ENCODE measurements around the gene YBX3. TPM values are rescaled to one million over a fixed set of nuclear protein-coding genes. Genes with fewer than 3 reads are reported as not detected.
A peak's percentile ranks its signal among the peaks of the same experiment; 100 is the strongest.
"Not testable (repeated sequence)": the region's sequence is repeated elsewhere in the genome, so short reads cannot be mapped to it uniquely, and the experiment has no call there.

Gene YBX3
- polyA plus RNA-seq, 1 donor (not counting 4 experiments of a cell fraction or from before 2014, with no cell fraction given): 170 TPM

DNA sequence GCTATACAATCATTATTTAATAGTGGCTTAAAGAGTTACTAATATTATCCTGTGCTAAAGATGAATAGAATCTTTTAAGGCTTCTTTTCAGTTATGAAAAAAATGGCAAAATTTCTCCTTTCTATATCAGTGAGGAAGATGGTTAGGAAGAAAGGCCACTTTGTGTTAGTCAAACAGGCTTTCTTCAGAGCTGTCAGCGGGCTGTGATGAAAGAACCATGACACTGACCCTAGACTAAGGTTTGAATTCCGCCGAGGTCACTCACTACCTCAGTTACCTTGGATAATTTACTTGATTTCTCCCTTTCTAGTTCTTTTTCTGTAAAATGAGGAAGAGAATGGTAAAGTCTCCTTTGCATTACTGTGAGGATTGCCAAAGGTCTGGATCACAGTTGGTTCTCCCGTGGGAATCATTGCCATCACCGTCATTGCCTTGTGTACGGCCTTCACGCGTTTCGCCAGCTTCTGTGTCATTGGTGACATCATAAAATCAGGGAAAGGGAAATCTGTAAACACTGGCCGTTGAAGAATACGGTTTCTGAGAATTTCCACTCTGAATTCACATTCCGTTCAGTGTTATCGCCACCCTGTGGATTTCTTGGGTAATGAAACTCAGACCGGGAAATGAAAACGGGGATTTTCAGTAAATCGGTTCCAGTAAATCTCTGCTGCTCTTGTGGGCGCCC lies 26.7 kb upstream of the YBX3 start:
- no peaks in the 10 kb centered on the region for H3K9me3 ChIP-seq (ENCODE audit: control insufficient read depth, low read depth, low read length)
- peak overlapping the region; percentile 63 for H3K9ac ChIP-seq (ENCODE audit: control insufficient read depth, extremely low read depth, insufficient read depth, low read length)
- H3K9me1 ChIP-seq (ENCODE audit: control insufficient read depth, extremely low read depth, insufficient read depth, low read length): no peaks in the 10 kb centered on the region
- dilution Hi-C loops (cut with MboI; ENCODE audit: extremely low pct_ligation_motif_present, low sequenced_read_pairs): no loop called here
- DNase-seq (ENCODE audit: low read depth, low spot score) (no peak), FAIRE-seq (peak; percentile 74)
- H3K4me3 ChIP-seq (ENCODE audit: control insufficient read depth in 2 of 3, extremely low read depth in 1 of 3, insufficient read depth in 2 of 3, low read depth in 1 of 3, low read length in 3 of 3): peak overlapping the region in 2 of 3 experiments; percentile 0 to 29
- peak overlapping the region; percentile 78 for H2AFZ ChIP-seq (ENCODE audit: control insufficient read depth, low read length)
- no peaks in the 10 kb centered on the region for H3K79me2 ChIP-seq (ENCODE audit: control insufficient read depth, insufficient read depth, low read length)
- TF ChIP-seq EZH2 (IDR thresholded peaks at IDR 0.05; ENCODE audit: low read length): no peak
- TF ChIP-seq, protein P1, sequence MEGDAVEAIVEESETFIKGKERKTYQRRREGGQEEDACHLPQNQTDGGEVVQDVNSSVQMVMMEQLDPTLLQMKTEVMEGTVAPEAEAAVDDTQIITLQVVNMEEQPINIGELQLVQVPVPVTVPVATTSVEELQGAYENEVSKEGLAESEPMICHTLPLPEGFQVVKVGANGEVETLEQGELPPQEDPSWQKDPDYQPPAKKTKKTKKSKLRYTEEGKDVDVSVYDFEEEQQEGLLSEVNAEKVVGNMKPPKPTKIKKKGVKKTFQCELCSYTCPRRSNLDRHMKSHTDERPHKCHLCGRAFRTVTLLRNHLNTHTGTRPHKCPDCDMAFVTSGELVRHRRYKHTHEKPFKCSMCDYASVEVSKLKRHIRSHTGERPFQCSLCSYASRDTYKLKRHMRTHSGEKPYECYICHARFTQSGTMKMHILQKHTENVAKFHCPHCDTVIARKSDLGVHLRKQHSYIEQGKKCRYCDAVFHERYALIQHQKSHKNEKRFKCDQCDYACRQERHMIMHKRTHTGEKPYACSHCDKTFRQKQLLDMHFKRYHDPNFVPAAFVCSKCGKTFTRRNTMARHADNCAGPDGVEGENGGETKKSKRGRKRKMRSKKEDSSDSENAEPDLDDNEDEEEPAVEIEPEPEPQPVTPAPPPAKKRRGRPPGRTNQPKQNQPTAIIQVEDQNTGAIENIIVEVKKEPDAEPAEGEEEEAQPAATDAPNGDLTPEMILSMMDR (optimal IDR thresholded peaks at IDR 0.05 in 1 of 3, IDR thresholded peaks at IDR 0.05 in 1 of 3, conservative IDR thresholded peaks at IDR 0.05 in 1 of 3; ENCODE audit: extremely low read depth in 1 of 3, insufficient read depth in 2 of 3, low read length in 3 of 3): peak; percentile 77 to 98 (median 80)
- H4K20me1 ChIP-seq (ENCODE audit: control insufficient read depth, extremely low read depth, insufficient read depth, low read length): no peaks in the 10 kb centered on the region
- H3K4me2 ChIP-seq (ENCODE audit: control insufficient read depth, extremely low read depth, insufficient read depth, low read depth, low read length): peak overlapping the region; percentile 70
- H3K27me3 ChIP-seq (ENCODE audit: control insufficient read depth, extremely low read depth, insufficient read depth, low read length): no peaks in the 10 kb centered on the region
- peaks cover 8% of the 10 kb centered on the region for H3K4me1 ChIP-seq (ENCODE audit: control insufficient read depth, extremely low read depth, insufficient read depth, low read length)
- H3K36me3 ChIP-seq (ENCODE audit: control insufficient read depth in 2 of 2, extremely low read depth in 1 of 2, insufficient read depth in 2 of 2, low read length in 2 of 2): no peaks in the 10 kb centered on the region
- peak overlapping the region; percentile 40 for H3K27ac ChIP-seq (ENCODE audit: control insufficient read depth, insufficient read depth, low read length)

- no peak for FAIRE-seq
- Histone ChIP-seq H3K4me2 (ENCODE audit: control insufficient read depth, extremely low read depth, insufficient read depth, low read depth, low read length) (no peak overlapping the region), H3K9me1 (ENCODE audit: control insufficient read depth, extremely low read depth, insufficient read depth, low read length) (no peaks in the 10 kb centered on the region), H3K27me3 (ENCODE audit: control insufficient read depth, extremely low read depth, insufficient read depth, low read length) (no peaks in the 10 kb centered on the region), H3K4me3 (ENCODE audit: control insufficient read depth in 2 of 3, extremely low read depth in 1 of 3, insufficient read depth in 2 of 3, low read depth in 1 of 3, low read length in 3 of 3) (no peak overlapping the region), H3K36me3 (ENCODE audit: control insufficient read depth in 2 of 2, extremely low read depth in 1 of 2, insufficient read depth in 2 of 2, low read length in 2 of 2) (no peaks in the 10 kb centered on the region), H3K27ac (ENCODE audit: control insufficient read depth, insufficient read depth, low read length) (no peak overlapping the region), H2AFZ (ENCODE audit: control insufficient read depth, low read length) (no peak overlapping the region), H3K4me1 (ENCODE audit: control insufficient read depth, extremely low read depth, insufficient read depth, low read length) (peaks cover 4% of the 10 kb centered on the region), H3K9ac (ENCODE audit: control insufficient read depth, extremely low read depth, insufficient read depth, low read length) (no peak overlapping the region), H3K9me3 (ENCODE audit: control insufficient read depth, low read depth, low read length) (no peaks in the 10 kb centered on the region), H4K20me1 (ENCODE audit: control insufficient read depth, extremely low read depth, insufficient read depth, low read length) (no peaks in the 10 kb centered on the region), H3K79me2 (ENCODE audit: control insufficient read depth, insufficient read depth, low read length) (no peaks in the 10 kb centered on the region)
- TF ChIP-seq, protein P1 (optimal IDR thresholded peaks at IDR 0.05 in 1 of 3, IDR thresholded peaks at IDR 0.05 in 1 of 3, conservative IDR thresholded peaks at IDR 0.05 in 1 of 3; ENCODE audit: extremely low read depth in 1 of 3, insufficient read depth in 2 of 3, low read length in 3 of 3): no peak
- no peak for TF ChIP-seq EZH2 (IDR thresholded peaks at IDR 0.05; ENCODE audit: low read length)
- dilution Hi-C loops (cut with MboI; ENCODE audit: extremely low pct_ligation_motif_present, low sequenced_read_pairs): no loop called here
- DNase-seq (ENCODE audit: low read depth, low spot score): no peak
Observed at GRCh38 chr12:10747730-10748129, 24.6 kb upstream of the YBX3 start.

DNA sequence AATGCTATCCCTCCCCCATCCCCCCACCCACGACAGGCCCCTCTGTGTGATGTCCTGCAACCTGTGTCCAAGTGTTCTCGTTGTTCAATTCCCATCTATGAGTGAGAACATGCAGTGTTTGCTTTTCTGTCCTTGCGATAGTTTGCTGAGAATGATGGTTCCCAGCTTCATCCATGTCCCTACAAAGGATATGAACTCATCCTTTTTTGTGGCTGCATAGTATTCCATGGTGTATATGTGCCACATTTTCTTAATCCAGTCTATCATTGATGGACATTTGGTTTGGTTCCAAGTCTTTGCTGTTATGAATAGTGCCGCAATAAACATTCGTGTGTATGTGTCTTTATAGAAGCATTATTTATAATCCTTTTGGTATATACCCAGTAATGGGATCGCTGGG lies 20.3 kb upstream of the YBX3 start:
- not testable (repeated sequence) for FAIRE-seq

More for the DNA sequence above, 20.3 kb upstream of the YBX3 start:
- H3K79me2 ChIP-seq (ENCODE audit: control insufficient read depth, insufficient read depth, low read length); H3K9ac ChIP-seq (ENCODE audit: control insufficient read depth, extremely low read depth, insufficient read depth, low read length); H4K20me1 ChIP-seq (ENCODE audit: control insufficient read depth, extremely low read depth, insufficient read depth, low read length); H3K4me3 ChIP-seq (ENCODE audit: control insufficient read depth in 2 of 3, extremely low read depth in 1 of 3, insufficient read depth in 2 of 3, low read depth in 1 of 3, low read length in 3 of 3); H3K9me1 ChIP-seq (ENCODE audit: control insufficient read depth, extremely low read depth, insufficient read depth, low read length); H3K27me3 ChIP-seq (ENCODE audit: control insufficient read depth, extremely low read depth, insufficient read depth, low read length); DNase-seq (ENCODE audit: low read depth, low spot score); H3K9me3 ChIP-seq (ENCODE audit: control insufficient read depth, low read depth, low read length); H3K27ac ChIP-seq (ENCODE audit: control insufficient read depth, insufficient read depth, low read length); H3K4me2 ChIP-seq (ENCODE audit: control insufficient read depth, extremely low read depth, insufficient read depth, low read depth, low read length); H3K4me1 ChIP-seq (ENCODE audit: control insufficient read depth, extremely low read depth, insufficient read depth, low read length); H3K36me3 ChIP-seq (ENCODE audit: control insufficient read depth in 2 of 2, extremely low read depth in 1 of 2, insufficient read depth in 2 of 2, low read length in 2 of 2); dilution Hi-C loops (cut with MboI; ENCODE audit: extremely low pct_ligation_motif_present, low sequenced_read_pairs); H2AFZ ChIP-seq (ENCODE audit: control insufficient read depth, low read length): not testable (repeated sequence)
